HepG2 (cell line): Measurements from ENCODE around the gene TCTA. TPM values are rescaled to one million over a fixed set of nuclear protein-coding genes. Genes with fewer than 3 reads are reported as not detected.

Source experiments
- KLF16 ChIP-seq, 2 experiments: sonication (generic) in 1 of 2; formaldehyde crosslinking in 1 of 2; IDR thresholded peaks; 2 replicates each; pipeline versions ENCODE4 v1.6.1 to v1.8.0; 2016 to 2023; ENCODE audit warnings: missing genetic modification reagents in 2 of 2, missing compliant biosample characterization in 1 of 2
- MAFK ChIP-seq, 2 experiments: IDR thresholded peaks in 1 of 2; conservative IDR thresholded peaks in 1 of 2; 2 replicates each; pipeline ENCODE4 v1.6.1; 2011; ENCODE audit warnings: improper control_type of control experiment in 2 of 2, low read length in 2 of 2
- MIXL1 ChIP-seq: IDR thresholded peaks from 2 replicates; pipeline ENCODE4 v1.6.1; 2016
- MYPOP ChIP-seq: sonication (generic); formaldehyde crosslinking; IDR thresholded peaks from 2 replicates; pipeline ENCODE4 v1.8.1; 2023; ENCODE audit warnings: mild to moderate bottlenecking, moderate library complexity, missing genetic modification reagents
- PHF20 ChIP-seq: sonication (generic); formaldehyde crosslinking; IDR thresholded peaks from 2 replicates; pipeline ENCODE4 v1.5.0; 2020; ENCODE audit warnings: mild to moderate bottlenecking, missing genetic modification reagents
- POGK ChIP-seq: sonication (generic); formaldehyde crosslinking; conservative IDR thresholded peaks from 2 replicates; pipeline ENCODE4 v1.8.0; 2022; ENCODE audit warnings: mild to moderate bottlenecking, moderate library complexity, missing genetic modification reagents
- RFX3 ChIP-seq: IDR thresholded peaks from 2 replicates; pipeline ENCODE4 v1.6.1; 2016; ENCODE audit warnings: missing biosample characterization, missing genetic modification reagents
- SIN3B ChIP-seq: fragments of 150-350 bp; IDR thresholded peaks from 2 replicates; pipeline ENCODE4 v1.6.1; 2014; ENCODE audit warnings: low read length
- SNRNP70 ChIP-seq: fragments of 200-400 bp; formaldehyde crosslinking; IDR thresholded peaks from 2 replicates; pipeline ENCODE4 v1.6.1; 2017; ENCODE audit warnings: mild to moderate bottlenecking, low read depth, low read length, moderate library complexity
- U2AF2 ChIP-seq: fragments of 200-400 bp; formaldehyde crosslinking; IDR thresholded peaks from 2 replicates; pipeline ENCODE4 v1.6.1; 2017; ENCODE audit warnings: low read depth, mild to moderate bottlenecking, low read length
- ZBTB39 ChIP-seq: sonication (generic); formaldehyde crosslinking; IDR thresholded peaks from 2 replicates; pipeline ENCODE4 v1.5.0; 2020; ENCODE audit warnings: missing genetic modification reagents
- ZBTB7B ChIP-seq: sonication (generic); formaldehyde crosslinking; IDR thresholded peaks from 2 replicates; pipeline ENCODE4 v1.4.0; 2020; ENCODE audit warnings: missing genetic modification reagents
- ZNF143 ChIP-seq: sonication (generic); formaldehyde crosslinking; IDR thresholded peaks from 2 replicates; pipeline ENCODE4 v1.4.0; 2020; ENCODE audit warnings: missing genetic modification reagents
- ZNF263 ChIP-seq: sonication (generic); formaldehyde crosslinking; IDR thresholded peaks from 2 replicates; pipeline ENCODE4 v1.4.0; 2020; ENCODE audit warnings: missing genetic modification reagents
- ZNF317 ChIP-seq: sonication (generic); formaldehyde crosslinking; IDR thresholded peaks from 2 replicates; pipeline ENCODE4 v1.5.0; 2020; ENCODE audit warnings: mild to moderate bottlenecking, missing genetic modification reagents
- ZNF331 ChIP-seq: sonication (generic); formaldehyde crosslinking; IDR thresholded peaks from 2 replicates; pipeline ENCODE4 v1.4.0; 2020; ENCODE audit warnings: missing genetic modification reagents
- ZNF343 ChIP-seq: sonication (generic); formaldehyde crosslinking; IDR thresholded peaks from 2 replicates; pipeline ENCODE4 v1.4.0; 2020; ENCODE audit warnings: mild to moderate bottlenecking, missing genetic modification reagents
- ZNF44 ChIP-seq: sonication (generic); formaldehyde crosslinking; IDR thresholded peaks from 2 replicates; pipeline ENCODE4 v1.5.1; 2020; ENCODE audit warnings: mild to moderate bottlenecking, missing genetic modification reagents
- ZNF451 ChIP-seq: sonication (generic); formaldehyde crosslinking; IDR thresholded peaks from 2 replicates; pipeline ENCODE4 v1.5.0; 2020; ENCODE audit warnings: mild to moderate bottlenecking, missing genetic modification reagents
- ZNF468 ChIP-seq: sonication (generic); formaldehyde crosslinking; IDR thresholded peaks from 2 replicates; pipeline ENCODE4 v1.8.0; 2022; ENCODE audit warnings: mild to moderate bottlenecking, moderate library complexity, missing genetic modification reagents
- ZNF552 ChIP-seq: sonication (generic); formaldehyde crosslinking; IDR thresholded peaks from 2 replicates; pipeline ENCODE4 v1.9.0; 2022; ENCODE audit warnings: missing genetic modification reagents, mild to moderate bottlenecking, borderline replicate concordance
- ZNF615 ChIP-seq: sonication (generic); formaldehyde crosslinking; IDR thresholded peaks from 2 replicates; pipeline ENCODE4 v1.5.0; 2020; ENCODE audit warnings: mild to moderate bottlenecking, missing genetic modification reagents, borderline replicate concordance
- ZNF616 ChIP-seq: sonication (generic); formaldehyde crosslinking; IDR thresholded peaks from 2 replicates; pipeline ENCODE4 v1.5.0; 2020; ENCODE audit warnings: low read depth, mild to moderate bottlenecking, missing genetic modification reagents
- ZNF780A ChIP-seq: sonication (generic); formaldehyde crosslinking; IDR thresholded peaks from 2 replicates; pipeline ENCODE4 v1.8.0; 2022; ENCODE audit warnings: mild to moderate bottlenecking, missing genetic modification reagents, moderate library complexity
- ZSCAN12 ChIP-seq: sonication (generic); formaldehyde crosslinking; IDR thresholded peaks from 2 replicates; pipeline ENCODE4 v1.9.0; 2021; ENCODE audit warnings: mild to moderate bottlenecking, missing genetic modification reagents
- polyA plus RNA-seq, 8 experiments: library from polyadenylated mRNA; depleted of rRNA in 3 of 8; stranded (reverse) in 7 of 8; unstranded in 1 of 8; fragments of >200 nt; fragmentation: Illumina TruSeq in 4 of 8; extraction: Trizol in 4 of 8; gene quantifications; 2 replicates each; pipeline versions ENCODE4 v1.2.1 to v1.2.3, GENCODE V29; 2011 to 2016; ENCODE audit warnings: low read depth in 4 of 8, missing spikeins in 1 of 8, mixed read lengths in 1 of 8; ENCODE audit not compliant: insufficient read depth in 1 of 8
- total RNA-seq, 5 experiments: library from RNA; depleted of rRNA; stranded (reverse); fragments of >200 nt; fragmentation: Illumina TruSeq; extraction: Trizol; gene quantifications; 2 replicates each; pipeline ENCODE4 v1.2.3, GENCODE V29; 2016; ENCODE audit warnings: low read depth in 1 of 5
- TF ChIP-seq, protein P1 (sequence below): sonication (generic); formaldehyde crosslinking; IDR thresholded peaks from 2 replicates; pipeline ENCODE4 v1.8.1; 2023; ENCODE audit warnings: mild to moderate bottlenecking, missing genetic modification reagents, borderline replicate concordance
- TF ChIP-seq, protein P2 (sequence below): IDR thresholded peaks from 2 replicates; pipeline ENCODE4 v1.6.1; 2016; ENCODE audit warnings: low read depth, control low read depth

The TCTA gene
- total and polyA plus RNA-seq, 2 of the 13 experiments (the other 11 are each of a cell fraction or from before 2014, with no cell fraction given), result 8.3 to 13.2 TPM

GRCh38 chr3:49421890-49422378 lies 9.7 kb downstream of the TCTA start (continued):
- no peak for TF ChIP-seq ZBTB7B (CRISPR knock-in tag)
- no peak for TF ChIP-seq ZNF615 (CRISPR knock-in tag)
- TF ChIP-seq ZNF143 (CRISPR knock-in tag), result no peak
- TF ChIP-seq MAFK (conservative IDR thresholded peaks at IDR 0.05 in 1 of 2, IDR thresholded peaks at IDR 0.05 in 1 of 2; ENCODE audit: low read length in 2 of 2), result no peak
- no peak for TF ChIP-seq SNRNP70
- TF ChIP-seq ZSCAN12 (CRISPR knock-in tag), result no peak; the same call in 1 of the 2 replicates
- TF ChIP-seq ZNF451 (CRISPR knock-in tag), result no peak; the same call in 1 of the 2 replicates
- TF ChIP-seq ZNF317, result no peak
- TF ChIP-seq MYPOP (CRISPR knock-in tag), result no peak
- TF ChIP-seq ZNF331, result no peak
- TF ChIP-seq ZBTB39 (CRISPR knock-in tag), result no peak
- no peak for TF ChIP-seq ZNF468
- no peak for TF ChIP-seq ZNF780A (CRISPR knock-in tag)
- no peak for TF ChIP-seq ZNF616 (CRISPR knock-in tag)
- TF ChIP-seq U2AF2, result no peak
- TF ChIP-seq SIN3B, result no peak
- TF ChIP-seq PHF20, result no peak
- TF ChIP-seq, protein P1, sequence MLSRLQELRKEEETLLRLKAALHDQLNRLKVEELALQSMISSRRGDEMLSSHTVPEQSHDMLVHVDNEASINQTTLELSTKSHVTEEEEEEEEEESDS (CRISPR knock-in tag), result no peak
- TF ChIP-seq ZNF263, result peak; percentile 92
- TF ChIP-seq ZNF552 (CRISPR knock-in tag), result no peak
- no peak for TF ChIP-seq MIXL1 (CRISPR knock-in tag)
- TF ChIP-seq RFX3 (CRISPR knock-in tag), result no peak
- peak; percentile 43; the same call in 1 of the 2 replicates for TF ChIP-seq ZNF343
- TF ChIP-seq KLF16 (CRISPR knock-in tag; IDR thresholded peaks at IDR 0.05), result no peak
- TF ChIP-seq ZNF44 (CRISPR knock-in tag), result no peak
- TF ChIP-seq, protein P2, sequence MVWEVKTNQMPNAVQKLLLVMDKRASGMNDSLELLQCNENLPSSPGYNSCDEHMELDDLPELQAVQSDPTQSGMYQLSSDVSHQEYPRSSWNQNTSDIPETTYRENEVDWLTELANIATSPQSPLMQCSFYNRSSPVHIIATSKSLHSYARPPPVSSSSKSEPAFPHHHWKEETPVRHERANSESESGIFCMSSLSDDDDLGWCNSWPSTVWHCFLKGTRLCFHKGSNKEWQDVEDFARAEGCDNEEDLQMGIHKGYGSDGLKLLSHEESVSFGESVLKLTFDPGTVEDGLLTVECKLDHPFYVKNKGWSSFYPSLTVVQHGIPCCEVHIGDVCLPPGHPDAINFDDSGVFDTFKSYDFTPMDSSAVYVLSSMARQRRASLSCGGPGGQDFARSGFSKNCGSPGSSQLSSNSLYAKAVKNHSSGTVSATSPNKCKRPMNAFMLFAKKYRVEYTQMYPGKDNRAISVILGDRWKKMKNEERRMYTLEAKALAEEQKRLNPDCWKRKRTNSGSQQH (CRISPR knock-in tag), result no peak; the same call in 1 of the 2 replicates
- TF ChIP-seq POGK (CRISPR knock-in tag), result no peak
